GM21717 (cell line): Measurements from ENCODE around the gene SLCO2A1.
"Not testable (repeated sequence)": the region's sequence is repeated elsewhere in the genome, so short reads cannot be mapped to it uniquely, and the experiment has no call there.

Experiments
- ATAC-seq: cut with Tn5 transposase; IDR thresholded peaks from one replicate; pipeline ENCODE4 v1.9.1; 2021; ENCODE audit warnings: mild to moderate bottlenecking, moderate library complexity; ENCODE audit not compliant: unreplicated experiment

The SLCO2A1 gene

GRCh38 chr3:134029734-134030378, at the start of gene SLCO2A1:
Gene SLCO2A1 (minus strand): TSS chr3:134029925. CDS start chr3:134029802, 123 bp downstream.
- no peak for ATAC-seq

- ATAC-seq: no peak
These were observed 49.4 kb upstream of the SLCO2A1 start for GRCh38 chr3:134079111-134079547.

DNA sequence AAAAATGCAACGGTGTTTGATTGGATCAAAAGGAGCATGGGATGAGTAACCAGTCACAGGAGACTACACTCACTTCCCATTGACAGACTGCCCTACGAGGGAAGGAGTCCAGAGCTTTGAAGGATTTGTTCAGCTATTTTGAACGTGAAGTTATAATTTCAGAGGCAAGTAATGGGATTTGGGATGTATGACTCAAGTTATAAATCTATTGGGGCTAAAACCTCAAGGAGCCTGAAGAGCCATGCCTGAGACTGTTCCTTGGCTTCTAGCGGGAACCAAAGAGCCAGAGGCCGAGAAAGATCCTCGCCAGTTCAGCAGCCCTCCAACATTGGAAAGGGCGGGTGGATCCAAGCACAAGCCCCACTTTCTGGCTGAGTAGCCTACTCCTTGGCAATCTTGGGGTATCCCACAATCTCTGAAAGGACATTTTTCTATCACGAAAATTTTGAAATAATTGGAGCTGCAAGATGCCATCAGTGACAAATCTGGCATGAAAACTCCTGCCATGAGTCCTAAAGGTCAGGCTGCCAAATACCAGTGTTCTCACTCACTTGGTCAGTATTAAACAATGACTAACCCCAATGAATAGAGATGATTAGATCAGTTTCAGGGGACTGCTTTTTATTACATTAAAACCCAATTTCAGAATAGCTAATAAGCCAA, 48.6 kb upstream of the SLCO2A1 start:
- ATAC-seq: no peak

DNA sequence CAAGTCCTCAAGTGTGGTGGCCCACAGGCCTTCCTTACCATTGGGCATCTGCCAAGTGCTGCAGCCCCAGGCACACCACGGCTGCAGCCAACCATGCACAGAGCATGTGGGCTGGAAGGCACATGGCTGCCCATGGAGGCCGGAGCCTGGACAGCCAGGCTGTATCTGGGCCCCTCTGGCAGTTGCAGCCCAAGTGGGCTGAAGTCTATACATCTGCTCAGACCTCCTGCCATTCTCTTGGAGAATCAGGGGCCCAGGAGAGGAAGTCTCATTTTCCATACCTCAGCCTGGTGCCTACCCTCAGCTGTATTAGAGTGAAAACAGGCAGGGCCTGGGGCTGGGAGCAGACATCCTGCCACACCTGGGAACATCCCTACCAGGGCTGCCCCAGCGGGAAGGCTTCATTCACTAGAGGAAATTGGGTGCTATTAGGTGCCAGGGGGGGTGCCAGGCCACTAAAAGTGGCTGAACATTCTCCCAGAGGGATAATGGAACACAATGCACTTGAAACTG, 48.0 kb upstream of the SLCO2A1 start:
- ATAC-seq: no peak

DNA sequence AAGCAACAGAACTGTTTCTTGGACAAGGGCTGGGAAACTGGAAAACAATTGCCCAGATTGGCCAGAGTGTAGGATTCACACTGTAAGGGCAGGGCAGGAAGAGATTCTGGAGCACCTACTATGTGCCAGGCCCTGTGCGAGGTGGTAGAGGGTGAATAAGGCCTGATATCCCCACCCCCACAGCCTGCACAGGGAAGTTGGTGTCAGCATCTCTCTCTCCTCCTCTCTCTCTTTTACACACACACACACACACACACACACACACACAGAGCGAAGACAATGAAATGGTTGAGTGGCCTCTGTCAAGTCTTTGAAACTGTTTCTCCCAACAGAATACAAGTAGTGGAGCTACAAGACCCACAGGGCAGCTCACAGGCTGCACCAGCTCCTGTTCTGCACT, 47.1 kb upstream of the SLCO2A1 start:
- no peak for ATAC-seq

DNA sequence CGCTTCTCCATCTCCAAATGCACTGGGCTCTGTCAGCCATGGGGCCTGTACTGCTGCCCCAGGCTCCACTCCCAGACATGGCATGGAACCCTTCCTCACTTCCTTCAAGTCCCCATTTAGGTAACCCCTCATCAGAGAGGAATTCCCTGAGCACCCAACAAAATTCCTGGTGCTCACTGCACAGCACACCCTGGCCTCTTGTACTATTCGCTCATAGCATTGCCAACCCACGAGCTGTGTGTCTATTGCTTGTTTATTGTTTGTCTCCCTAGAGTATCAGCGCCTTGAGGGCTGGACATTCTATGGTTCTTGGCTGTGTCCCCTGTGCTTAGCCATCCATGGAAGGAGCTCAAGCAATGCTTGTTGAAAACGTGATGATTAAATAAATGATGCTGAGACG, 46.1 kb upstream of the SLCO2A1 start:
- no peak for ATAC-seq

- no peak for ATAC-seq
These were observed 45.8 kb upstream of the SLCO2A1 start for GRCh38 chr3:134075568-134075825.

GRCh38 chr3:134074790-134075567, 45.3 kb upstream of the SLCO2A1 start:
- ATAC-seq: no peak

GRCh38 chr3:134074001-134074789, 44.5 kb upstream of the SLCO2A1 start:
- no peak for ATAC-seq

- ATAC-seq: no peak
These were observed 43.8 kb upstream of the SLCO2A1 start for GRCh38 chr3:134073583-134073945.

DNA sequence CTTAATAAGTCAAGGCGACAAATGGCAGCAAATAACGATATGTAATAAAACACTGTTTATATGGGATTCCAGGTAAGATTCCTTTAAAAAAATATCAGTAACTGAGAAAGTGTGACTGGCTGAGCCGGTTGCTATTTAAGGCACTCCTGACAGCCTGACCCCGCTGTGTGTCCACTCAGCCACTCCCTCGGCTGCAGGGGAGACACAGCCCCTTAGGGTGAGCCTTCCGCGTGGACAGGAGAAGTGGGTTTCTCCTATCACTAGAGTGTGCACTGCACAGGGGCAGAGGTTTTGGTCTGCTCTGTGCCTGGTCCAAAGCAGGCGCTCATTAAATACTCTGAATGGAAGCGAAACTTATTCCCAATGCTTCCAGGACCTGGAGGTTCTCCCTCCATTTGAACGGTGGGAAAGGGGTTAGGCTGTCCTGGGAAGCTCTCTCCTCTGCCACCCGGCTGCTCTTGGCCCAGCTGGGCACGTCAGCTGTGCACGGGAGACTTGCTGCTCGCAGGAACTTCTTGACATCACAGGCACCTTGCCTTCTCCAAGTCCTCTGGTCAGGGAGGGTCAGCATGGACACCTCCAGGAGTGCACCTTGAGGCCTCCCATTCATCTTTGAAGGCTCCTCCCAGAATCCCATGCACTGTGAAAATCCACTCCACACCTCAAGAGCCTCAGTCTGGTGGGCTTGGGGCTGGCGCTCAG, 43.3 kb upstream of the SLCO2A1 start:
- ATAC-seq: no peak

- not testable (repeated sequence) for ATAC-seq
These were observed 40.6 kb upstream of the SLCO2A1 start for GRCh38 chr3:134070281-134070680.

DNA sequence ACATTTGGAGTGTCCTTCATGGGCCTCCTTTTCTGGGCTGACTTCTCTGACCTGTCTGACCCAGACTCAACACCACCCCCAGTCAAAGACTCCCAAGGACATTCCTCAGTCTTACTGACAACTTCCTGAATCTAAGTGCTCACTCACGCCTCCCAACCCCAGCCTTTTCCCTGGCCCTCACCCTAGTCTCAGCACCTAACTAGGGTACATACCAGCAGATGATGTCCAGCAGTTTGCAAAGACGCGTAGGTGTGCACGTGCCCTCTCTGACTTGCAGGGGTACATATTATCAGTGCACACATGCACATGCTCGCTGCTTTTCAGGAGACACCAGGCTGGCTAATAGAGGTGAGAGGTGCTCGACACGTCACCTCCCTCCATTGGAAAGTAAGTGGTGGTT, 38.7 kb upstream of the SLCO2A1 start:
- no peak for ATAC-seq

DNA sequence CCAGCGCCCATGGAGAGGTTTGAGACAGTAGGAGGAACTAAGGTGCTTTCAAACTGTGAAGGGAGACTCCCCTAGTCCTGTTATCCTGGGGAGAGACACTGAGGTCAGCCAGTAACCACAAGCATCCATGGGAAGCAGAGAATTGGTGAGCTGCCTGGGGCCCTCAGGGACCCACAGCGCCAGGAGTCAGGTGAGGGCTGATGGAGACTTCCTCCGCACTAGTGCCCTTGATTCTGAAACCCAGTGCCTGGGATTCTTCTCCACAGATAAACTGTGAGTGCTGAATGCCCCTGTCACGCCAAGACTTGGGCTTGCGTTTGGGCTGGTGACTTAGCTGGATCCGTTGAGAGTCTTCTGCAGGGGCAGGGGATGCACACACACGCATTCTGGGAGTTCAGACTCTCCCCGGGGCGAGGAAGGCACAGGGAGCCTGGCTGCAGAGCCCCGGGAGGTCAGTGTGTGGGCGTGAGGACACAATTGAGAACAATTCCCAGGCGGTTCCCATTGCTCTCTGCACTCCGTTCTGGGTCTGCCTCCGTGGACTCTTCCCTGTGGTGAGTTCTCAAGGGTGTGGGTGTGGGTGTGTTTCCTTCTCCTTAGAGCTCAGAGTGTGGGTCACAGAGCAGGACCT, 37.9 kb upstream of the SLCO2A1 start:
- no peak for ATAC-seq

DNA sequence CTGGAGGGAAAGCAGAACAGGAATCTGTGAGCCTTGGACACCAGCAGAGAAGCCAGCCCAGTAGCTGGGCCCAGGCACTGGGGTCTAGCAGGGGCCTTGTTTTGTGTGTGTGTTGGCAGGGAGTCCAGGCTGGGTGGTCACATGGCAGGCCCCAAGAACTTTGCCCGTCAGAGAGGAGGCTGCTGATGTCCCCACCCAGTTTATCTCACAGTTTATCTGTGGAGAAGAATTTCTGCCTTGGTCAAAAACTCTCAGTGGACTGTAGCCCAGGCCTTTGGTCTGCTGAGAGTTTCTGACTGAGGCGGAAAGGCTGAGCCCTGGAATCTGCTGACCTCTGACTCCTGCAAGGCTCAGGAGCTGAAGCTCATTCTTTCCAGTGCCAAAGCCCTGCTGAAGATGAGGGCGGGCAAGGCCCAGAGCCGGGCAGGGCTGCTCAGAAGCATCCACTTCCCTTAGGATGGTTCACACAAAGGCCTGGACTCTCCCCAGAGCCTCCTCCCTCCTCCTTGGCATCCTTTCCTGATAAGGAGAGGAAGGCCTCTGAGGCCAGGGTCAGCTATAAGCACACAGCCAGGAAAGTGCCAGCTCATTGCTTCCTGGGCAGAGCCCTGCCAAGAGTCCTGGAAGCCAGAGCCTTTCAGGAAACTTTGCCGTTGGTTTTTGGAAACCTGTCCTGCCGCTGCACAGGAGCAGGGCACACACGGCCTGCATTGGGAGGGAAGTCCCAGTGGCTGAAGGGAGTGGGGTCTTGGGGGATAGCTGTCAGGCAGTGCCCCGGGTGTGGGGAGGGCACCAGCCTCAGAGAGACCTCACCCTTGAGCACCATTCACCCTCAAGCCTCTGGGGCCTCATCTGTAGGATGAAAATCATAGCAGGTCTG, 37.2 kb upstream of the SLCO2A1 start:
- ATAC-seq: no peak

- no peak for ATAC-seq
These were observed 36.4 kb upstream of the SLCO2A1 start for GRCh38 chr3:134066158-134066541.

DNA sequence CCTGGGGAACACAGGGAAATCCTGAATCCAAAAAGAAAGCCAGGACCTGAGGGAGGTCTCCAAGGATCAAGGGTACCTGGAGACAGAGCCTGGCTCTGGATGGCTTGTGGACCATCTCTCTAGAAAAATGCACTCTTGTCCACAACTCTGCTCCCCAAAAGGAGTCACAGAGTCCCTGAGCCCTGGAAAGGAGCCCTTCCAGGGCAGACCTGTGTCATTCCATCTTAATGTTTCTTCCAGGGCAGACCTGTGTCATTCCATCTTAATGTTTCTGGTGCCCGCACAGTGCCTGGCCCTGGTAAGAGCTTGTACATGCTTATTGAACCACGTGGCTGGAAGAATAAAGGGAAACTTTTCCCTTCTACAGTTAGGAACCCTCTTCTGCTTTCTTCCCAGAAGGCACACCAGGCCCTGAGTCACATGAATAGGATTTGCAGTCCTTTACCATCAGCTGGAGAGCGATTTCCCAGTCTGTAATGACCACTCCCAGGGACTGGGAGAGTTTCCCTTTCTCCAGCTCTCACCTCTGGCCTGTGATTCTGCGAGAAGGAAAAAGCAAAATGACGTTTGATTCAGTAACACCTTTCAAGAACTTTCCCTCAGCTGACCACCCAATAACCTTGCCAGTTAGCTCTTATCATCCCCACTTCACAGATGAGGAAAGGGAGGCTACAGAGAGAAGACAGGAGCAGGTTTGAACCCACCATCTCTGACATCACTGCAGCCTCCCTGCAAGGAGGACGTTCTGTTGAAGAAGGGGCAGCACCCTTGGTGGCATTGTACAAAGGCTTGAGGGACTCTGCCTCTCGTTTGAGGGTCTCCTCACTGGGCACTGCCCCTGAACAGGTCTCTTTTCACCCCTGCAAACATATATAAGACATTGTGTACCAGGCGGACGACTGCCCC, 35.8 kb upstream of the SLCO2A1 start:
- no peak for ATAC-seq

DNA sequence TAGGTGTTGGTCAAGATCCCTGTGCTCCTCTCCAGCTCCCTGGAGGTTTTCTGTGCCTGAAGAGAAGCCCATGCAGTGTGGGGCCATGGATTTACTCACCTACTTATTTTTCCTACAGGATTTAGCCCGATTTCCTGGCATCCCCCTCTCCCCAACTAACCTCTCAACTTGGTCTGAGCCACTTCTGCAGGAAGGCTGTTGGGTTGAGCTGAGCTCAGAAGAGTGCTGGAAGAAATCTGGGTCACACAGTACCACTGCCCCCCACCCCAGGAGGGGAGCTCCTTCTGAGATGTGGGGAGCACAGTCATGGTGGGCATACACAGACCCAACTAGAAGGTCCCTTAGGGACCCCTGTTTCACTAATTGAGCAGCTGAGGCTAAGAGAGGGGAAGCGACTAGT, 34.4 kb upstream of the SLCO2A1 start:
- ATAC-seq: no peak
